HepG2 (cell line): ENCODE results near the gene VPS25. TPM values are rescaled to one million over a fixed set of nuclear protein-coding genes. Genes with fewer than 3 reads are reported as not detected.
A peak's percentile ranks its signal among the peaks of the same experiment; 100 is the strongest.

ENCODE experiments used
- AGO2 ChIP-seq: fragments of 200-400 bp; formaldehyde crosslinking; optimal IDR thresholded peaks from 2 replicates; pipeline ENCODE3; 2017; ENCODE audit warnings: mild to moderate bottlenecking, low read depth, low read length, moderate library complexity
- CBX1 ChIP-seq: IDR thresholded peaks from one replicate; pipeline ENCODE4 v1.6.1; 2016; ENCODE audit warnings: antibody characterized with exemption, low read depth
- MXI1 ChIP-seq: IDR thresholded peaks from 3 replicates; pipeline ENCODE4 v1.6.1; 2012; ENCODE audit warnings: low read depth, low read length, inconsistent platforms, borderline replicate concordance
- REPIN1 ChIP-seq: sonication (generic); formaldehyde crosslinking; IDR thresholded peaks from 2 replicates; pipeline ENCODE4 v1.8.0; 2022; ENCODE audit warnings: missing genetic modification reagents, low read depth, mild to moderate bottlenecking, borderline replicate concordance
- THAP11 ChIP-seq: IDR thresholded peaks from 2 replicates; pipeline ENCODE4 v1.6.1; 2016; ENCODE audit warnings: missing biosample characterization, missing genetic modification reagents
- polyA plus RNA-seq, 8 experiments: library from polyadenylated mRNA; depleted of rRNA in 3 of 8; stranded (reverse) in 7 of 8; unstranded in 1 of 8; fragments of >200 nt; fragmentation: Illumina TruSeq in 4 of 8; extraction: Trizol in 4 of 8; gene quantifications; 2 replicates each; pipeline versions ENCODE4 v1.2.1 to v1.2.3, GENCODE V29; 2011 to 2016; ENCODE audit warnings: low read depth in 4 of 8, missing spikeins in 1 of 8, mixed read lengths in 1 of 8; ENCODE audit not compliant: insufficient read depth in 1 of 8
- total RNA-seq, 5 experiments: library from RNA; depleted of rRNA; stranded (reverse); fragments of >200 nt; fragmentation: Illumina TruSeq; extraction: Trizol; gene quantifications; 2 replicates each; pipeline ENCODE4 v1.2.3, GENCODE V29; 2016; ENCODE audit warnings: low read depth in 1 of 5
- TF ChIP-seq, protein P1 (sequence below): sonication (generic); formaldehyde crosslinking; IDR thresholded peaks from 2 replicates; pipeline ENCODE4 v1.8.0; 2022; ENCODE audit warnings: mild to moderate bottlenecking, missing genetic modification reagents
- TF ChIP-seq, protein P2 (sequence below), 2 experiments: sonication (generic) in 1 of 2; formaldehyde crosslinking in 1 of 2; IDR thresholded peaks; 2 replicates each; pipeline versions ENCODE4 v1.6.1 to v1.9.0; 2014 to 2022; ENCODE audit warnings: antibody characterized with exemption in 1 of 2, borderline replicate concordance in 1 of 2, inconsistent platforms in 1 of 2, low read depth in 1 of 2, missing genetic modification reagents in 1 of 2
- TF ChIP-seq, protein P3 (sequence below), 2 experiments: sonication (generic) in 1 of 2; formaldehyde crosslinking in 1 of 2; IDR thresholded peaks; 2 replicates each; pipeline versions ENCODE4 v1.4.0 to v1.6.1; 2016 to 2020; ENCODE audit warnings: borderline replicate concordance in 1 of 2, low read depth in 1 of 2, mild to moderate bottlenecking in 1 of 2, missing genetic modification reagents in 1 of 2
- TF ChIP-seq, protein P4 (sequence below): sonication (generic); formaldehyde crosslinking; IDR thresholded peaks from 2 replicates; pipeline ENCODE4 v1.4.0; 2020; ENCODE audit warnings: missing genetic modification reagents

The VPS25 gene
- total and polyA plus RNA-seq, 2 of the 13 experiments (the other 11 are each of a cell fraction or from before 2014, with no cell fraction given) = 161 to 249 TPM

DNA sequence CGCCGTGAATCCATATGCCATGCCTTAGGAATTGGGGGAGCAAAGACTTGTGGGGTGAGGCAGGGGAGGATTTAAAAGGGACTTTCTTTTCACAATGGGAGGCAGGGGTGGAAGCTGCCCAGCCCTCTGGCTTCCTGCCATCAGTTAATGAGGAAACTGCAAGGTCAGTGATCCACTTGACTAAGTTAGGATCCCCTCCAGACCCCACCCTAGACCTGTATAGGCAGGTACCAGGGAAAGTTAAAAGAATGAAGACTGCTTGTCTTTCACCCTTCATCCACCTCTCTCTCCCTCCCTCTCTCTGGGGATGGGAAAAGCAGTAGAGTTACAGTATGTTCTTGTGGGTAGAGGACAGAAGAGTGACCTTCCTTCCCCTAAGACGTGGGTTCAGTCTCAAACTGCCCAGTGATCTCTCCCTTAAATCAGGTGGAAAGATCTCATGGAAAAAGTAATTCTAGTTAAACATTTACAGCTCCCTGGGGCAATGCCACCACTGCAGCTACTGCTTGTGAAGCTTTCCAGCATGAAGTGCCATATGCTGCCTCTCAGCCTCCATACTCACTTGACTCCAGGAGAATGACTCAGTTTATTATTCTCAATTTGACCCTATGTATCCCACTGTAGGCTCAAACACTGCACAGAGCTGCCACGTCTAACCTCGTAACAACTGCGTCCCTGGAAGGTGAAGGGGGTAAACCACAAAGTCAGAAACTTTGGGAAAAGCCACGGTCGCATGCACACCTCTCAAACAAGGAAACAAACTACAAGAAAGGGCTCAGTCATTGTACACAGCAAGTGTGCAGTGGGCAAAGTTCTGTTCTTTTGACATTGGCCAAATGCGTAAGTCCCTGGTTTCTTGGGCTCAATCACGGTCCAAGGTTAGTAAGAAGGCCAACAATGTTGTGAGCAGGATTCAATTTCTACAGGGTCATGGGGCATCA is 24.1 kb downstream of the VPS25 start (continued):
- TF ChIP-seq, protein P1, sequence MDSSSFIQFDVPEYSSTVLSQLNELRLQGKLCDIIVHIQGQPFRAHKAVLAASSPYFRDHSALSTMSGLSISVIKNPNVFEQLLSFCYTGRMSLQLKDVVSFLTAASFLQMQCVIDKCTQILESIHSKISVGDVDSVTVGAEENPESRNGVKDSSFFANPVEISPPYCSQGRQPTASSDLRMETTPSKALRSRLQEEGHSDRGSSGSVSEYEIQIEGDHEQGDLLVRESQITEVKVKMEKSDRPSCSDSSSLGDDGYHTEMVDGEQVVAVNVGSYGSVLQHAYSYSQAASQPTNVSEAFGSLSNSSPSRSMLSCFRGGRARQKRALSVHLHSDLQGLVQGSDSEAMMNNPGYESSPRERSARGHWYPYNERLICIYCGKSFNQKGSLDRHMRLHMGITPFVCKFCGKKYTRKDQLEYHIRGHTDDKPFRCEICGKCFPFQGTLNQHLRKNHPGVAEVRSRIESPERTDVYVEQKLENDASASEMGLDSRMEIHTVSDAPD (CRISPR knock-in tag) = no peak
- peak; percentile 39; the same call in 1 of the 2 replicates for TF ChIP-seq REPIN1 (CRISPR knock-in tag)
- TF ChIP-seq THAP11 = peak; percentile 84; the same call in 1 of the 2 replicates
- TF ChIP-seq AGO2 = no peak
- TF ChIP-seq, protein P2, sequence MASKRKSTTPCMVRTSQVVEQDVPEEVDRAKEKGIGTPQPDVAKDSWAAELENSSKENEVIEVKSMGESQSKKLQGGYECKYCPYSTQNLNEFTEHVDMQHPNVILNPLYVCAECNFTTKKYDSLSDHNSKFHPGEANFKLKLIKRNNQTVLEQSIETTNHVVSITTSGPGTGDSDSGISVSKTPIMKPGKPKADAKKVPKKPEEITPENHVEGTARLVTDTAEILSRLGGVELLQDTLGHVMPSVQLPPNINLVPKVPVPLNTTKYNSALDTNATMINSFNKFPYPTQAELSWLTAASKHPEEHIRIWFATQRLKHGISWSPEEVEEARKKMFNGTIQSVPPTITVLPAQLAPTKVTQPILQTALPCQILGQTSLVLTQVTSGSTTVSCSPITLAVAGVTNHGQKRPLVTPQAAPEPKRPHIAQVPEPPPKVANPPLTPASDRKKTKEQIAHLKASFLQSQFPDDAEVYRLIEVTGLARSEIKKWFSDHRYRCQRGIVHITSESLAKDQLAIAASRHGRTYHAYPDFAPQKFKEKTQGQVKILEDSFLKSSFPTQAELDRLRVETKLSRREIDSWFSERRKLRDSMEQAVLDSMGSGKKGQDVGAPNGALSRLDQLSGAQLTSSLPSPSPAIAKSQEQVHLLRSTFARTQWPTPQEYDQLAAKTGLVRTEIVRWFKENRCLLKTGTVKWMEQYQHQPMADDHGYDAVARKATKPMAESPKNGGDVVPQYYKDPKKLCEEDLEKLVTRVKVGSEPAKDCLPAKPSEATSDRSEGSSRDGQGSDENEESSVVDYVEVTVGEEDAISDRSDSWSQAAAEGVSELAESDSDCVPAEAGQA (IDR thresholded peaks at IDR 0.05; ENCODE audit: low read depth) = no peak
- TF ChIP-seq, protein P2 (CRISPR knock-in tag; IDR thresholded peaks at IDR 0.05; ENCODE audit: borderline replicate concordance) = no peak
- TF ChIP-seq, protein P3, sequence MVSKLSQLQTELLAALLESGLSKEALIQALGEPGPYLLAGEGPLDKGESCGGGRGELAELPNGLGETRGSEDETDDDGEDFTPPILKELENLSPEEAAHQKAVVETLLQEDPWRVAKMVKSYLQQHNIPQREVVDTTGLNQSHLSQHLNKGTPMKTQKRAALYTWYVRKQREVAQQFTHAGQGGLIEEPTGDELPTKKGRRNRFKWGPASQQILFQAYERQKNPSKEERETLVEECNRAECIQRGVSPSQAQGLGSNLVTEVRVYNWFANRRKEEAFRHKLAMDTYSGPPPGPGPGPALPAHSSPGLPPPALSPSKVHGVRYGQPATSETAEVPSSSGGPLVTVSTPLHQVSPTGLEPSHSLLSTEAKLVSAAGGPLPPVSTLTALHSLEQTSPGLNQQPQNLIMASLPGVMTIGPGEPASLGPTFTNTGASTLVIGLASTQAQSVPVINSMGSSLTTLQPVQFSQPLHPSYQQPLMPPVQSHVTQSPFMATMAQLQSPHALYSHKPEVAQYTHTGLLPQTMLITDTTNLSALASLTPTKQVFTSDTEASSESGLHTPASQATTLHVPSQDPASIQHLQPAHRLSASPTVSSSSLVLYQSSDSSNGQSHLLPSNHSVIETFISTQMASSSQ (IDR thresholded peaks at IDR 0.05; ENCODE audit: low read depth) = peak; percentile 93
- TF ChIP-seq, protein P3 (CRISPR knock-in tag; IDR thresholded peaks at IDR 0.05; ENCODE audit: borderline replicate concordance) = peak; percentile 89
- peak; percentile 3; the same call in 1 of the 3 replicates for TF ChIP-seq MXI1
- TF ChIP-seq, protein P4, sequence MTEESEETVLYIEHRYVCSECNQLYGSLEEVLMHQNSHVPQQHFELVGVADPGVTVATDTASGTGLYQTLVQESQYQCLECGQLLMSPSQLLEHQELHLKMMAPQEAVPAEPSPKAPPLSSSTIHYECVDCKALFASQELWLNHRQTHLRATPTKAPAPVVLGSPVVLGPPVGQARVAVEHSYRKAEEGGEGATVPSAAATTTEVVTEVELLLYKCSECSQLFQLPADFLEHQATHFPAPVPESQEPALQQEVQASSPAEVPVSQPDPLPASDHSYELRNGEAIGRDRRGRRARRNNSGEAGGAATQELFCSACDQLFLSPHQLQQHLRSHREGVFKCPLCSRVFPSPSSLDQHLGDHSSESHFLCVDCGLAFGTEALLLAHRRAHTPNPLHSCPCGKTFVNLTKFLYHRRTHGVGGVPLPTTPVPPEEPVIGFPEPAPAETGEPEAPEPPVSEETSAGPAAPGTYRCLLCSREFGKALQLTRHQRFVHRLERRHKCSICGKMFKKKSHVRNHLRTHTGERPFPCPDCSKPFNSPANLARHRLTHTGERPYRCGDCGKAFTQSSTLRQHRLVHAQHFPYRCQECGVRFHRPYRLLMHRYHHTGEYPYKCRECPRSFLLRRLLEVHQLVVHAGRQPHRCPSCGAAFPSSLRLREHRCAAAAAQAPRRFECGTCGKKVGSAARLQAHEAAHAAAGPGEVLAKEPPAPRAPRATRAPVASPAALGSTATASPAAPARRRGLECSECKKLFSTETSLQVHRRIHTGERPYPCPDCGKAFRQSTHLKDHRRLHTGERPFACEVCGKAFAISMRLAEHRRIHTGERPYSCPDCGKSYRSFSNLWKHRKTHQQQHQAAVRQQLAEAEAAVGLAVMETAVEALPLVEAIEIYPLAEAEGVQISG (CRISPR knock-in tag) = peak; percentile 32
- no peak for TF ChIP-seq CBX1
